ENCODE data around the gene ZNF253.
"Not testable (repeated sequence)": the region's sequence is repeated elsewhere in the genome, so short reads cannot be mapped to it uniquely, and the experiment has no call there.

Gene ZNF253

GRCh38 chr19:19900139-19900728 lies 34.6 kb downstream of the ZNF253 start:
- no peak for DNase-seq

DNA sequence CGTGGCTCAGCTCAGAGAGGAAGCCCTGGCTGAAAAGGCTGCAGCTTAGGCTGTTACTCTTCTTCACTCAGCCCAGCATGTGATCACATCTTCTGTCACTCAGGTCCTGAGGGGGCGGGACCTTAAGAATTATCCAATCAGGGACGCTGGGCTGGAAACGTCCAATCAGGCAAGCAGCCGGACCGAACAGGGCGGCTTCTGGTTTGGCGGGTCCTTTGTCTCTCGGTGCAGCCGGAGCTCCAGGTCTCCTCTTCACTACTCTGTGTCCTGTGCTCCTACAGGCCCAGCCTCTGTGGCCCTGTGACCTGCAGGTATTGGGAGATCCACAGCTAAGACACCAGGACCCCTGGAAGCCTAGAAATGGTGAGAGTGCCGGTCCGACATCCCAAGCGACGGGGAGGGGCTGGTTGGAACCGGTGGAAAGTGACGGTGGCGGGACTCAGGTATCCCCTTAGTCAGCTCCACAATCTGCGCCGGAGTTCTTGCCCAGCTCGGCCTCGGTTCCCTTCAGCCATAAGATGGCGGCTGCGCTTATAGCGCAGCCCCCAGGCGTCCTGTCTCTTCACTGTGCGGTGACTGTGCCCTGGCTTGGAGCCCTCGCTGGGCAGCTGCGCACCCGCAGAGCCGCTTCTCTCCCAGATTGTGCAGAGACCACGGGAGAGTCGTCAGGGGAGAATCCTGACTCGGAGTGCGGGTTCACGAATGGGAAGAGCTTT lies 35.2 kb downstream of the ZNF253 start, which contains the start of gene ZNF93:
Gene ZNF93 (plus strand): TSS at position 218 of the 716 bp plus-strand sequence. CDS start 143 bp downstream, at position 361.
- DNase-seq = peak; percentile 96

- not testable (repeated sequence) for DNase-seq
These were observed 41.9 kb downstream of the ZNF253 start for GRCh38 chr19:19907551-19907950.

DNA sequence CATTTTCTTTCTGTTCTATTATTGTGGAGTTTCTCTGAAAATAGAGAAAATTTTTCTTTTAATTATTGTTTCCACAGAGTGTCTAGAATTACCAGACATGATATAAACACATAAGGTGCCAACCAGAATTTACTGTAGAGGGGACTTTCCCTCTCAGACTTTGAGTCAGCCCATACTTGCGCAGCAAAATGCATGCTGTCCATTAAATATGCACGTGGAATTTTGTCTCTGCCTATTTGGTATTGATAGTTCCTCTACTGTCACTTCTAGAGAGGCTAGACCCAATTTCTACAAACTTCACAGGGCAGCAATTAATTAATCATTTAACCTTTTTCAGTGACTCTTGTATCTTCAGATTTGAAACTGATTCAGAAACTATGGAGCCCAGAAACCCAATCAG lies 44.0 kb downstream of the ZNF253 start:
- no peak for DNase-seq

DNA sequence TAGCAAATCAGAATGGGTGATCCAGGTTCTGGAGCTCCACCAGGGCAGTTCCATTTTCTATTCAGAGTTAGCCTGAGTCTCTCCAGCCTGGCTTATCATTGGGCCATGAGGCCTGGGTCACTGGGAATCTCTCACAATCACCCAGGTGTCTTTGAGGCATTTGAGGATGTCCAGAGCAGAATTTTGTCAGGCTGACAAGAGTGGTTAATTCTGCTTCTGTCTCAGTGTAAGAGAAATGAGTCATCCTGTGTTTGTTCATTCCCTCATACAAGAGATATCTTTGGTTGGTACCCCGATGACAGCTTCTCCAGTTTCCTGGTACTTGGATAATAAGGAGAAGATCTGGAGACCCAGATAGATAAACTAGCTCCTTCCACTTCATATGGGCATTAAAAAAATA lies 45.5 kb downstream of the ZNF253 start:
- no peak for DNase-seq

GRCh38 chr19:19914596-19914995 lies 48.9 kb downstream of the ZNF253 start:
- DNase-seq = no peak

DNA sequence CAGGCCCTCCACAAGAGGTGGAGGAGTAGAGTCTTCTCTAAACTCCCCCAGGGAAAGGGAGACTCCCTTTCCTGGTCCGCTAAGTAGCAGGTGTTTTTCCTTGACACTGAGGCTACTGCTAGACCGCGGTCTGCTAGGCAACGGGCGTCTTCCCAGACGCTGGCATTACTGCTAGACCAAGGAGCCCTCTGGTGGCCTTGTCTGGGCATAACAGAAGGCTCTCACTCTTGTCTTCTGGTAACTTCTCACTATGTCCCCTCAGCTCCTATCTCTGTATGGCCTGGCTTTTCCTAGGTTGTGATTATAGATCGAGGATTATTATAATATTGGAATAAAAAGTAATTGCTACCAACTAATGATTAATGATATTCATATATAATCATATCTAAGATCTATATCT lies 64.7 kb downstream of the ZNF253 start:
- not testable (repeated sequence) for DNase-seq

- not testable (repeated sequence) for DNase-seq
These were observed 68.0 kb downstream of the ZNF253 start for GRCh38 chr19:19933432-19934314.

DNA sequence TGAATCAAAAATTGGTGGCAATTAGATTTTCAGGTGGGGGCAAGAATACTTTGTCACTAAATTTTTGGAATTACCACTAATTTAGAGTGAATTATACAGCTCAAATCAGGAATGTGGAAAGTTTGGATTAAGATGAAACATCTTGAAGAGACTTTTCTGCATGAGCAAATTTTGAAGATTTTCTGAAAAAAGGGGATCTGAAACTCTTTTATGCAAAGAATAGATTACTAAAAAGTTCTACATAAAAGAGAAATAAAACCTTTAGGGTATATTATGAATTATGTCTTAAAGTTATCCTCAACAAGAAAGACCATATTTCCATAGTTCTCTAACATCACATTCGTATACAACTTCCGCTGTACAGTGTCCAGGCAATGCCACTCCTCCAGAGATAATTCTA lies 71.7 kb downstream of the ZNF253 start:
- DNase-seq = no peak

GRCh38 chr19:19938449-19938848 lies 72.8 kb downstream of the ZNF253 start:
- DNase-seq = no peak

- no peak for DNase-seq
These were observed 78.3 kb downstream of the ZNF253 start for GRCh38 chr19:19943848-19944582.
